Measurements from ENCODE around the gene MYOG. TPM values are rescaled to one million over a fixed set of nuclear protein-coding genes. Genes with fewer than 3 reads are reported as not detected.
A peak's percentile ranks its signal among the peaks of the same experiment; 100 is the strongest.

MYOG gene
- total and polyA plus RNA-seq, 4 donors, result 0.11 to 0.69 (median 0.29) TPM; not detected in 1

GRCh38 chr1:203126866-203127665 is 41.3 kb upstream of the MYOG start:
- Histone ChIP-seq H3K4me1 (ENCODE audit: control insufficient read depth, insufficient read depth, low read length) (peaks cover 64% of the 10 kb centered on the region), H3K27me3 (ENCODE audit: control insufficient read depth, insufficient read depth, low read length) (peaks cover 7% of the 10 kb centered on the region), H3K9me3 (ENCODE audit: control insufficient read depth, insufficient read depth, low read length) (no peaks in the 10 kb centered on the region), H3K4me3 (ENCODE audit: low read depth, low read length) (peak overlapping the region; percentile 5), H3K36me3 (ENCODE audit: control insufficient read depth, insufficient read depth, low read length) (peaks cover 5% of the 10 kb centered on the region), H3K27ac (ENCODE audit: low read depth, low read length) (no peak overlapping the region)
- DNase-seq (ENCODE audit: low read depth in 4 of 6, low spot score in 6 of 6), result peak in 1 of 6 donors; percentile 83
- WGBS (ENCODE audit: insufficient coverage), result 28% methylated on average over 8 of the region's 12 CpGs

GRCh38 chr1:203126151-203126865 is 40.5 kb upstream of the MYOG start:
- Histone ChIP-seq H3K4me1 (ENCODE audit: control insufficient read depth, insufficient read depth, low read length) (peaks cover 58% of the 10 kb centered on the region), H3K27ac (ENCODE audit: low read depth, low read length) (no peak overlapping the region), H3K9me3 (ENCODE audit: control insufficient read depth, insufficient read depth, low read length) (no peaks in the 10 kb centered on the region), H3K27me3 (ENCODE audit: control insufficient read depth, insufficient read depth, low read length) (peaks cover 7% of the 10 kb centered on the region), H3K36me3 (ENCODE audit: control insufficient read depth, insufficient read depth, low read length) (peaks cover under 1% of the 10 kb centered on the region), H3K4me3 (ENCODE audit: low read depth, low read length) (no peak overlapping the region)
- WGBS (ENCODE audit: insufficient coverage), result 46% methylated on average over 3 of the region's 8 CpGs
- DNase-seq (ENCODE audit: low read depth in 4 of 6, low spot score in 6 of 6), result peak in 2 of 6 donors; percentile 63 to 75

GRCh38 chr1:203124546-203125317 is 38.9 kb upstream of the MYOG start:
- Histone ChIP-seq H3K27ac (ENCODE audit: low read depth, low read length) (no peak overlapping the region), H3K9me3 (ENCODE audit: control insufficient read depth, insufficient read depth, low read length) (no peaks in the 10 kb centered on the region), H3K36me3 (ENCODE audit: control insufficient read depth, insufficient read depth, low read length) (no peaks in the 10 kb centered on the region), H3K4me1 (ENCODE audit: control insufficient read depth, insufficient read depth, low read length) (peaks cover 51% of the 10 kb centered on the region), H3K27me3 (ENCODE audit: control insufficient read depth, insufficient read depth, low read length) (peaks cover 7% of the 10 kb centered on the region), H3K4me3 (ENCODE audit: low read depth, low read length) (no peak overlapping the region)
- DNase-seq (ENCODE audit: low read depth in 4 of 6, low spot score in 6 of 6), result no peak
- 86% methylated on average over 4 of the region's 5 CpGs for WGBS (ENCODE audit: insufficient coverage)

- no CpG with 5 or more reads among the region's 5 CpGs for WGBS (ENCODE audit: insufficient coverage)
- Histone ChIP-seq H3K4me1 (ENCODE audit: control insufficient read depth, insufficient read depth, low read length) (peaks cover 43% of the 10 kb centered on the region), H3K9me3 (ENCODE audit: control insufficient read depth, insufficient read depth, low read length) (no peaks in the 10 kb centered on the region), H3K27ac (ENCODE audit: low read depth, low read length) (no peak overlapping the region), H3K27me3 (ENCODE audit: control insufficient read depth, insufficient read depth, low read length) (peaks cover 8% of the 10 kb centered on the region), H3K4me3 (ENCODE audit: low read depth, low read length) (no peak overlapping the region), H3K36me3 (ENCODE audit: control insufficient read depth, insufficient read depth, low read length) (no peaks in the 10 kb centered on the region)
- no peak for DNase-seq (ENCODE audit: low read depth in 4 of 6, low spot score in 6 of 6)
Measured at GRCh38 chr1:203124011-203124410, 38.2 kb upstream of the MYOG start.

GRCh38 chr1:203122159-203122558 is 36.3 kb upstream of the MYOG start:
- Histone ChIP-seq H3K4me1 (ENCODE audit: control insufficient read depth, insufficient read depth, low read length) (peaks cover 36% of the 10 kb centered on the region), H3K27me3 (ENCODE audit: control insufficient read depth, insufficient read depth, low read length) (peaks cover 17% of the 10 kb centered on the region), H3K36me3 (ENCODE audit: control insufficient read depth, insufficient read depth, low read length) (no peaks in the 10 kb centered on the region), H3K27ac (ENCODE audit: low read depth, low read length) (no peak overlapping the region), H3K9me3 (ENCODE audit: control insufficient read depth, insufficient read depth, low read length) (no peaks in the 10 kb centered on the region), H3K4me3 (ENCODE audit: low read depth, low read length) (no peak overlapping the region)
- WGBS (ENCODE audit: insufficient coverage), result 89% methylated on average over 2 of the region's 2 CpGs
- DNase-seq (ENCODE audit: low read depth in 4 of 6, low spot score in 6 of 6), result no peak

- Histone ChIP-seq H3K4me3 (ENCODE audit: low read depth, low read length) (no peak overlapping the region), H3K27me3 (ENCODE audit: control insufficient read depth, insufficient read depth, low read length) (peaks cover 17% of the 10 kb centered on the region), H3K9me3 (ENCODE audit: control insufficient read depth, insufficient read depth, low read length) (no peaks in the 10 kb centered on the region), H3K36me3 (ENCODE audit: control insufficient read depth, insufficient read depth, low read length) (no peaks in the 10 kb centered on the region), H3K4me1 (ENCODE audit: control insufficient read depth, insufficient read depth, low read length) (peaks cover 29% of the 10 kb centered on the region), H3K27ac (ENCODE audit: low read depth, low read length) (no peak overlapping the region)
- no peak for DNase-seq (ENCODE audit: low read depth in 4 of 6, low spot score in 6 of 6)
- WGBS (ENCODE audit: insufficient coverage), result 76% methylated on average over 10 of the region's 11 CpGs
Measured at GRCh38 chr1:203121186-203122015, 35.6 kb upstream of the MYOG start.

- WGBS (ENCODE audit: insufficient coverage), result 76% methylated on average over 6 of the region's 7 CpGs
- no peak for DNase-seq (ENCODE audit: low read depth in 4 of 6, low spot score in 6 of 6)
- peaks cover 17% of the 10 kb centered on the region for H3K27me3 ChIP-seq (ENCODE audit: control insufficient read depth, insufficient read depth, low read length)
Measured at GRCh38 chr1:203120325-203121153, 34.7 kb upstream of the MYOG start.

GRCh38 chr1:203117611-203118575 is 32.1 kb upstream of the MYOG start:
- no peaks in the 10 kb centered on the region for H3K36me3 ChIP-seq (ENCODE audit: control insufficient read depth, insufficient read depth, low read length)
- peaks cover 16% of the 10 kb centered on the region for H3K4me1 ChIP-seq (ENCODE audit: control insufficient read depth, insufficient read depth, low read length)
- no peak overlapping the region for H3K27ac ChIP-seq (ENCODE audit: low read depth, low read length)
- H3K27me3 ChIP-seq (ENCODE audit: control insufficient read depth, insufficient read depth, low read length), result peaks cover 10% of the 10 kb centered on the region
- H3K4me3 ChIP-seq (ENCODE audit: low read depth, low read length), result no peak overlapping the region
- 30% methylated on average over 30 of the region's 35 CpGs for WGBS (ENCODE audit: insufficient coverage)
- H3K9me3 ChIP-seq (ENCODE audit: control insufficient read depth, insufficient read depth, low read length), result no peaks in the 10 kb centered on the region
- peak in 4 of 6 donors; percentile 48 to 85 (median 66) for DNase-seq (ENCODE audit: low read depth in 4 of 6, low spot score in 6 of 6)

More at GRCh38 chr1:203120325-203121153, 34.7 kb upstream of the MYOG start:
- Histone ChIP-seq H3K9me3 (ENCODE audit: control insufficient read depth, insufficient read depth, low read length) (no peaks in the 10 kb centered on the region), H3K36me3 (ENCODE audit: control insufficient read depth, insufficient read depth, low read length) (no peaks in the 10 kb centered on the region), H3K4me3 (ENCODE audit: low read depth, low read length) (no peak overlapping the region), H3K27ac (ENCODE audit: low read depth, low read length) (no peak overlapping the region), H3K4me1 (ENCODE audit: control insufficient read depth, insufficient read depth, low read length) (peaks cover 20% of the 10 kb centered on the region)

Measured in spinal cord (tissue), 10 donors.